Type B pancreatic cell (in vitro differentiated cells): Measurements from ENCODE around the gene RAI1. TPM values are rescaled to one million over a fixed set of nuclear protein-coding genes. Genes with fewer than 3 reads are reported as not detected.
A peak's percentile ranks its signal among the peaks of the same experiment; 100 is the strongest.

Experiments used
- DNase-seq: peaks from one replicate; pipeline ENCODE4 v3.0.0; 2021; ENCODE audit warnings: mixed read lengths; ENCODE audit not compliant: unreplicated experiment; ENCODE audit errors: extremely low spot score
- H3K27ac Mint-ChIP-seq: 2 replicates; pipeline ENCODE4 v1.8.0; 2021; ENCODE audit warnings: mild to moderate bottlenecking, mixed read lengths
- H3K27me3 Mint-ChIP-seq: 2 replicates; pipeline ENCODE4 v1.8.0; 2021; ENCODE audit warnings: mixed read lengths
- H3K36me3 Mint-ChIP-seq: 2 replicates; pipeline ENCODE4 v1.8.0; 2021; ENCODE audit warnings: mixed read lengths
- H3K4me1 Mint-ChIP-seq: one replicate; pipeline ENCODE4 v1.8.0; 2021; ENCODE audit warnings: mixed read lengths; ENCODE audit not compliant: unreplicated experiment
- H3K4me3 Mint-ChIP-seq: 2 replicates; pipeline ENCODE4 v1.8.0; 2021; ENCODE audit warnings: mild to moderate bottlenecking, mixed read lengths
- H3K9me3 Mint-ChIP-seq: 2 replicates; pipeline ENCODE4 v1.8.0; 2021; ENCODE audit warnings: mixed read lengths
- total RNA-seq: library from RNA; stranded (reverse); gene quantifications from 2 replicates; pipeline ENCODE4 v1.2.1, GENCODE V29; 2021; ENCODE audit warnings: low replicate concordance
- TF ChIP-seq, protein P1 (sequence below): fragments of 200-600 bp; sonication (generic); conservative IDR thresholded peaks from 2 replicates; pipeline ENCODE4 v1.5.0; 2021; ENCODE audit warnings: antibody characterized with exemption, mild to moderate bottlenecking

Gene RAI1
- total RNA-seq, 1 donor from 2014 or later, result 61.1 TPM

DNA sequence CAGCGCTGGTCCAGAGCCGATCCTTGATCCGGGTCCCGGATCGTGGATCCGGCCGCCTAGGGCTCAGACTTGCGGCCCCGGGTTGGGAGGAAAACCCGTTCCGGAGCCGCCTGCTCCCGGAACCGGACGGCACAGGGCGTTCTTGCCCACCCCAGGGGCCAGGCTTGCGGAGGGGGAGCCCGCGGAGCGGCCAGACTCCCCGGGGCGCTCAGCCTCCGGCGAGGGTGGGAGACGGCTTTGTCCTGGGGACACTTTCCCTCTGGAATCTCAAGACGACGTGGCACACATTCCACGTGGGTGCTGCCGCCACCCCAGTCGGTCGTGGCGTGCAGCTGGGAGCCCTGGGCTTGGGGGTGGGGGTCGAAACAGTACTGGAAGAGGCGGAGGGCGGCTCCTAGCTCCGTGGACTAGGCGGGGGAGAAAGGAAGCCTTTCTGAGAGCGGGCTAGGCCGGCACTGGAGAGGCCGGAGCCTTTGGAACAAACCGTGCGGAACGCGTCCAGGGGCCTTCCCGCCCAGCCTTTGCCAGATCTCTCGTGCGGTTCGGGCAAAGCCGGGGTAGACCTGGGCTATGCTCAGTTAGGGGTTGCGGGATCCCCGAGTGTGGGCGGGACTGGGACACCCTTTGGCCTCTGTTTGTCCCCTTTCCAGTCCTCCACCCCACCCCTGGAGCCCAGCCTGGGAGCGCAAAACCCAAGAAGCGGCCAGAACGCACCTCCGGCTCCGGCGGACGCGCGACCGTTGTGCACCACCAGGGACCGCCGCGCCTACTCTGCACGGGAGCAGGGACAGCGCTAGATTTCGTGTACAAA, 129.0 kb downstream of the RAI1 start:
- peak; percentile 82 for DNase-seq
- H3K4me3 Mint-ChIP-seq, result peak overlapping the region; percentile 60
- H3K36me3 Mint-ChIP-seq, result peaks cover 9% of the 10 kb centered on the region

DNA sequence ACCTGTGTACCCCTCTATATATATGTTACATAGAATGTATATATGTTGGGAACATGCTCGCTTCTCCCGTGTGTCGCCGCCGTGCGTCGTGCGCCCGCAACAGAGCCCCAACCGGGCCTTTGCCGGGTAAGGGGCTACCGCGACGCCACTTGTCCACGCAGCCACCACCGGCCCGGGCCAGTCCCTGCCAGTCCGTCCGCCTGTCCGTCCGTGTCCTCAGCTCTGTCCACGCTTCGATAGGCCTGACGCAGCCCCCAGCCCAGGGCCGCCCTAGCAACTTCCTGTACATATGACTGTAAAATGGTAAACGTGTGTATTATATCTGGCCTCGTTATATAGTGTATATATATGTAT, 129.6 kb downstream of the RAI1 start:
- Mint-ChIP-seq H3K4me3 (peak overlapping the region; percentile 36), H3K36me3 (peaks cover 7% of the 10 kb centered on the region), H3K27me3 (no peaks in the 10 kb centered on the region), H3K4me1 (peaks cover 25% of the 10 kb centered on the region), H3K27ac (peak overlapping the region; percentile 83), H3K9me3 (no peaks in the 10 kb centered on the region)
- TF ChIP-seq, protein P1, sequence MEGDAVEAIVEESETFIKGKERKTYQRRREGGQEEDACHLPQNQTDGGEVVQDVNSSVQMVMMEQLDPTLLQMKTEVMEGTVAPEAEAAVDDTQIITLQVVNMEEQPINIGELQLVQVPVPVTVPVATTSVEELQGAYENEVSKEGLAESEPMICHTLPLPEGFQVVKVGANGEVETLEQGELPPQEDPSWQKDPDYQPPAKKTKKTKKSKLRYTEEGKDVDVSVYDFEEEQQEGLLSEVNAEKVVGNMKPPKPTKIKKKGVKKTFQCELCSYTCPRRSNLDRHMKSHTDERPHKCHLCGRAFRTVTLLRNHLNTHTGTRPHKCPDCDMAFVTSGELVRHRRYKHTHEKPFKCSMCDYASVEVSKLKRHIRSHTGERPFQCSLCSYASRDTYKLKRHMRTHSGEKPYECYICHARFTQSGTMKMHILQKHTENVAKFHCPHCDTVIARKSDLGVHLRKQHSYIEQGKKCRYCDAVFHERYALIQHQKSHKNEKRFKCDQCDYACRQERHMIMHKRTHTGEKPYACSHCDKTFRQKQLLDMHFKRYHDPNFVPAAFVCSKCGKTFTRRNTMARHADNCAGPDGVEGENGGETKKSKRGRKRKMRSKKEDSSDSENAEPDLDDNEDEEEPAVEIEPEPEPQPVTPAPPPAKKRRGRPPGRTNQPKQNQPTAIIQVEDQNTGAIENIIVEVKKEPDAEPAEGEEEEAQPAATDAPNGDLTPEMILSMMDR, result no peak
- DNase-seq, result no peak

More for the DNA sequence above, 129.0 kb downstream of the RAI1 start:
- H3K4me1 Mint-ChIP-seq, result peaks cover 27% of the 10 kb centered on the region
- TF ChIP-seq, protein P1, result peak; percentile 38
- peak overlapping the region; percentile 83 for H3K27ac Mint-ChIP-seq
- no peaks in the 10 kb centered on the region for H3K9me3 Mint-ChIP-seq
- no peaks in the 10 kb centered on the region for H3K27me3 Mint-ChIP-seq

DNA sequence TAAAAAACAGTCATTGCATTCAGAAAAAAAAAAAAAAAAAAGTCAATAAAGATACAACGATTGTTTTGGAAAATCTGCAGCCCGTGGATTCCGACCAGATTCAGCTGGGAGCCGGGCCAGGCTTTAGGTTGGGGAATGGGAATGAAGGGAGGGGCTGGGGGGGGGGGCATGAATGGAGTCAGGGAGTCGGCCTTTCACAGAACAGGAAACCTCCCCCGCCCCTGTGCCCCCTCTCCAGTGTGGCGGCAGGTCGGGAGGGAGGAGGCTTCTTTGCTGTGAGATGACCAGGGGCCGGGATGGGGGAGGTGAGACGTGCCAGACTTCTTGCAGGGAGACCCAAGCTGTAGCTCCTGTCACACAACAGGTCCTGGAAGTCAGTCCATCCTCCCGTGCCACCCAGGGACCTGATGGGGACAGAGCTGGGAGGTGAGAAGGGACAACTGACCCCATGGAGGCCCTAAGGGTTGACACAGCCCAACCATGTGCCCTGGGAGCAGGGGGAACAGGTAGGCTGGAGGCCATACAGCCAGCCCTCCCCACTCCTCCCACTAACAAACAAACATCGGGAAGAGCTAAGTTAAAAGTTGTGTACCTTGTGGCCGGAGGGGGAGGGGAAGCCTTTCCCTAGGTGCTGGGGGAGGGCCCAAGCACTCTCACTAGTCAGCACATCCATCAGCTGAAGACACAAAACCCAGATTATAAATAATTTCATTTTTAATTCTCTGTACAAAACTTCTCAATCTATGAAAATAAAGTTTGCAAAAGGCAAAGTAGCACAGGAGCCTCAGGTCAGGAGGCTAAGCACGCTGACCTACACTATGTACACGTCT, 130.3 kb downstream of the RAI1 start:
- no peaks in the 10 kb centered on the region for H3K9me3 Mint-ChIP-seq
- peak overlapping the region; percentile 49 for H3K4me3 Mint-ChIP-seq
- no peak for DNase-seq
- TF ChIP-seq, protein P1, result no peak
- H3K36me3 Mint-ChIP-seq, result peaks cover 3% of the 10 kb centered on the region
- peaks cover 20% of the 10 kb centered on the region for H3K4me1 Mint-ChIP-seq
- H3K27ac Mint-ChIP-seq, result peak overlapping the region; percentile 83
- no peaks in the 10 kb centered on the region for H3K27me3 Mint-ChIP-seq

DNA sequence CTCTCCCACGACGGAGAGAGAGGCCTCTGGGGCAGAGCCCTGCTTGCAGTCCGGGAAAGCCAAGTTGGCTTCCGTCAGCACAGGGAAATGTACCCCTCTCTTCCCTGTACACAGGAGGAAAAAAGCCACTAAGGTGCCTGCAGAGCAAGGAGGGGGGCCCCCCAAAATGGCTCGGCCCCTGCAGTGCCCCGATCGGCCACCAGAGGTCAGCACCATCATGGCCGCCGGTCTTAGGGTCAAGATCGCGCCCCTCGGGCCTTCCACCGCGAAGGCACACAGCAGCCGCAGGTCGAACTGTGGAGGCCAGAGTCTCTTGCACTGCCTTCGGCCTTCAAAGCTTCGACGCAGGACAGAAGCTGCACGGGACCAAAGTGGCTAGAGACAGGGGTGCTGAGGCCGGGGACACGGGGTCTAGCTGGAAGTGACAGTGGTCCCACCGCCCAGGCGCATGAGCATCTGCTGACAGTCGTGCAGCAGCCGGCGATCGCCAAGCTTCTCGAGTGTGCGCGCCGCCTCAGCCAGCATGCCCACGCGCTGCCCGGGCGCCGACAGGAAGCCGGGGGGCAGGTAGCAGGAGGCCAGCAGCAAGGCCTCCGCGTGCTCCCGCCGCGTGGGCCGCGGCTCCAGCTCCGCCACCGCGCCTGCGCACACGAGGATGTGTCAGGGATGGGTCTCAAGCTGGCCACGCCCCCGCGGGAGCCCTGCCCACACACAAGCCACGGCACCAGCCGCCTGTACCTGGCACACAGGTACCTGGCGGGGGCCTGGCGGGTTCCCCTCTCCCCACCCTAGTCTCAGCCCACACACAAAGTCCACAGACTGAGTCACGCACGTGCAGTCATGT, 131.2 kb downstream of the RAI1 start:
- H3K4me3 Mint-ChIP-seq, result peak overlapping the region; percentile 49
- TF ChIP-seq, protein P1, result peak; percentile 100
- H3K27ac Mint-ChIP-seq, result peak overlapping the region; percentile 83
- no peaks in the 10 kb centered on the region for H3K9me3 Mint-ChIP-seq
- peaks cover 20% of the 10 kb centered on the region for H3K4me1 Mint-ChIP-seq
- peak; percentile 89 for DNase-seq
- peaks cover 3% of the 10 kb centered on the region for H3K36me3 Mint-ChIP-seq
- H3K27me3 Mint-ChIP-seq, result no peaks in the 10 kb centered on the region

DNA sequence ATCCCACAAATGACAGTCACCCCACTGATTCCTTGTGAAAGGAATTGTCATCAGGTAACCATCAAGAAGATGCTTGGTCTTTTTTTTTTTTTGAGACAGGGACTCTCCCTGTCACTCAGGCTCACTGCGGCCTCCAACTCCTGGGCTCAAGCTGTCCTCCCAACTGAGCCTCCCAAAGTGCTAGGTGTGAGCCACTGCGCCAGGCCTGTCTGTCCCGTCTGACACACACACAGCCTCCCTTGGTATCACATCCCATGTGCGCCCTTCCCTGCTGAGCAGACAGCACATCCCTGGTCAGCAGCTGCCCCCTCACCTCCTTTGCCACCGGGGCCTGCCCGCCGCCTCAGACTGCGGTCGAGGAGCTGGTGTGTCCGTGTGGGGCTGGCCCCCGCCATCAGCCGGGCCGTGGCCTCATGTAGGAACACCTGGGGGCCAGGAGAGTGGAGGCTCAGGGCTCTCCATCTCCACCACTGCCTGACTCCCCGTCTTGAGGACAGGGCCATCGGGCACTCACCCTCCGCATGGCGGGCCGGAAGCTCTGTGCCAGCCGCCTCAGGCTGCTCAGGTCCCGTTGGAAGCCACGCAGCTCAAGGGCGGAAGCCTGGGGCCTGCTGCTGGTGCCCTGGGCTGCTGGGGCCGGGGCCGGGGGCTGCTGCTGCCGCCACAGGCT, 131.9 kb downstream of the RAI1 start:
- Mint-ChIP-seq H3K36me3 (peaks cover 3% of the 10 kb centered on the region), H3K4me1 (peaks cover 24% of the 10 kb centered on the region), H3K9me3 (no peaks in the 10 kb centered on the region), H3K27ac (no peak overlapping the region), H3K27me3 (no peaks in the 10 kb centered on the region), H3K4me3 (no peak overlapping the region)
- TF ChIP-seq, protein P1, result no peak
- no peak for DNase-seq
